NCI-H2196 treated with DMSO at 0.1 percent for 48 hours (cell line): ENCODE results near the gene MGAT5.

ENCODE experiments used
- DNase-seq: peaks from one replicate; lab custom pipeline; 2025; ENCODE audit not compliant: unreplicated experiment; lab: John Stamatoyannopoulos, UW

The MGAT5 gene

DNA sequence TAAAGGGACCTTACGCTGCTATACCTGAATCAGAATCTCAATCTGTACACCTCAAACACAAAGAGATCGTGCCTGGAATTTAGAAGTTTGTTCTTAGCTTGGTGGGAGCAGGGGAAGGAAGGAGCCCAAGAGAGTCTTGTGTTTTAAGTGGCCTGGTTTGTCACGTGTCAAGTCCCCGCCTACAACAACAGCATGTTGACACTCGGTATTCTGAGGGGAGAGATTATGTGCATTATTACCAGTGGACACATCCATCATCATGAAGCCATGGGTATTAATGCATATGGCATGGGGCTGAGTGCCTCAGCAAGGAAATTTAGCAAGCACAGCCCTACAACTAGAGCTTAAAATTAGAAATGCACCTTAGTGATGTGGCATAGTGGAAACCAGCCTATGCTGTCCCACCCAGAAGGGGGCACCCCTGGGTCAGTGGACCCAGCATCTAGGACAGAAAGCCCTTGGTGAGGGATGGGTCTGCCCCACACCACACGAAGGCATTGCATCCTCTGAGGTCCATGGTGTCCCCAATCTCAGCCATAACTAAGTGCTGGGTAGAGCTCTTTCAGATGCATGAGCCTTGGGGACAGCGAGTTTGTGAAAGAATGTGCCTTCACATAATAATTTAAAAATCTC lies 138.7 kb downstream of the MGAT5 start:
- no peak for DNase-seq

DNA sequence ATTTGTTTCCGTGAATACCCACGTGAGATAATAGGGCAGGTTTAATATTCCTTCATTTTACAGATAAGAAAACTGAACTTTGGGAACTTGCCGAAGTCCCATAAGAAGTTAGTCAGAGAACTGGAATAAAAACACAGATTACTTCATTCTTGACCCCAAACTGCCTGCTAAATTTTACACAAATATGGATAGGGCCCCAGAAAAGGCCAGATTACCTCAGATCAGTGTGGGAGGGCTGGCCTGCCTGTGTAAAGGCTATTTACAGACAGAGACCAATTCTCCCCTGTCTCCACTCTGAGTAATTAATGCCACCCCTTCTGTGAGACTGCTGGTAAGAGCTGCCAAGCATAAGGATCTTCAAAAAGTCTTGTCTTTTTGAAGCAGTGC lies 139.2 kb downstream of the MGAT5 start:
- no peak for DNase-seq

GRCh38 chr2:134395779-134396178 lies 141.9 kb downstream of the MGAT5 start:
- no peak for DNase-seq

DNA sequence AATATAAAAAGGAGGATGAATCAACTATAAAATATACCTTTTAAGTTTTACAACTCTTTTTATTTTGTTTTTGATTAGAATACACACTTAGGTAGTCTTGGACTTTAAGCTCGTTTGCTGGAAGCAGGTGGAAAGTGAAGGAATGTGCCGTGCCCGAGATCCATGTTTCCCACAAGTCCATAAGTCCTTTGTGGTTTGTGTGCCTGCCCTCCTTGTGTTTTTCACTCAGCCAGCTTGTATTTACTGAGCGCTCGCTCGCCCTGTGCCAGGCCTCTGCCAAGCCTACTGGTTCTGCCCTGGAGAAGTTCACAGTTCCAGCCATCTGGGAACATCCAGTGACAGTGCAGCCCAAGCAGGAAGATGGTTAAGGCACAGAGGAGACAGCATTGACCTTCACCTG lies 142.6 kb downstream of the MGAT5 start:
- no peak for DNase-seq

DNA sequence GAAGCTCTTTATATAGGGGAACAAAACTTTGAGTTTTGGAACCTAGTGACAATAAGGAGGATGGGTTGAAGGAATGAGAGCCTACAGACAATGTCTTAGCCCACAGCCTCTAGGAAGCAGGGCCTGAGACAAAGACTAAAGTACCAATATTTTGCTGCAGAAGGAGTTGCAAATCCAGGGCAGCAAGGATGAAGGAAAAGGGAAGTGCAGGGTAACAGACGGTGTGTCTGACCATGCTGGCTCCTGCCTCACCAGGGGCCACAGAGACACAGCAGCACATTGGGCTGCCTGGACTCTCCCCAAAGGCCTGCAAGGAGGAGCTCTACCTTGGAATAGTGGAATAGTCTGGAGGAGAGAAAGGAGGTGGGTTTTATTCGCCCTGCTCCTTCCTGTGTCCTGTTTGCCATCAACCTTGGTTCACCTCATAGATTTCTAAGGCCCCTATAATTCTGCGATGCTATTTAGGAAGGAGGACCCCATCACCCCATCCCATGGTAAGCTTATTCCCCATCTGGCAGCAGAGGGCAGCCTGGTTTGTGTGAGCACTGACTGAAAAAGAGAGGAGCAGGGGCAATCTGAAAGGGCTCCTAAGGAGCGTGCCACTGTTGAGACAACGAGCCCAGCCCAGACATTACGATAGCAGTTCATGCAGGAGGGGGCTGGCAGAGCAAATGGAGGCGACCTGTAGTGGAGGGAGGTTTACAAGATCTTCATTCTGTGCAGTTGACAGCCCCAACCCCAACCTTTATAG lies 143.4 kb downstream of the MGAT5 start:
- DNase-seq: no peak

GRCh38 chr2:134398300-134398699 lies 144.4 kb downstream of the MGAT5 start:
- DNase-seq: no peak

- DNase-seq: no peak
These were observed 145.2 kb downstream of the MGAT5 start for GRCh38 chr2:134399096-134399495.

DNA sequence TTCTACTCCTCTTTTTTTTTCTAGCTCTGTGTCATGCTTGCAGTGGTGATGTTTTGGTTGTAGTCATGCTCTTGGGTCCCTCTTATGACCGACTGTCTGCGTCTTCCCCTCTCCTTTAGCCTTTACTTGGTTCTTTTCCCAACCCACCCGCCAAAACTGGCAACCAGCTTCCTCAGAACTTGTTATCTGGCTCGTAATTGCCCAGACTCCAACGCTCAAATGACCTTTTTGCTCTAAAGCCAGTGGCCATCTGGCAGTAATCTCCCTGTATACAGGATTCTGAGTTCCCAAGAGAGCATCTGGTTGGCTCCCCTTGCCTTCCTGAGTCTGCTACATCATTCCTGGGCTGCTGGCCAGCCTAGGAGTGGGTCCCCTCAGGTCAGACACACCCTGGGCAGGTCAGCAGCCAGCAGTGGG lies 147.2 kb downstream of the MGAT5 start:
- no peak for DNase-seq

DNA sequence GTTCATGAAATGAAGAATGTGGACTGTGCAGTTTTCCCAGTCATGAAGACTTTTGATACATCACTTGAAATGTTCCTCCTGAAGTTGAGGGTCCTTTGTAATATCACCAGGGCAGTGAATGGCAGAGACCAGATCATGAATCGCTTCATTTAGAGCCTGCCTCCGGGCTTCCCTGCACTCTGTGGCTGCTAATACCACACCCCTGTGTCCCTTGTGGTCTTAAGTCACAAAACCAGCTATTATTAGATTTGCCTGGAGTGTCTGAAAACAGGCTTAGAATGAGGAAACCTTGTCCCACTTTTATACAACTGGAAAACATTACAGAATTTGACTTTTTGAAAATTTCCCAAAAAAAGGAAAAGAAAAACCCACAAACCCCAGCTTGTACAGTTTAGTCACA lies 147.9 kb downstream of the MGAT5 start:
- no peak for DNase-seq

DNA sequence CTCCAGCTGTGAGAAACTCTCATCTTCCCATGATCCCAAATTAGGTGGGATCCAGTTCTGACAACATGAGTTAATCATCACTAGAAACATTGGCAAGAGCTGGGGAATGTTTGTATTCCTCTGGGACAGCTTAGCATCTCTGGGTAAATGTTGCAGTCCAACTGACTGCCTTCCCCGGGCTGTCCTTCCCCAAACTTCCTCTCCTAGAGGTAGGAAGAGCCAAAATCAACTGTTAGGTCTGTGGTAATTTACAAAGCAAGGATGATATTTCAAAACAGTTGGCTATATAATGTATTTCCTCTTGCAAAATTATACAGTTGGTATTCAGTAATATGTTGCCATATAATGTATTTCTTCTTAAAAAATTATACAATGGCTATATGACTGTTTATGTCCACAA lies 148.5 kb downstream of the MGAT5 start:
- DNase-seq: no peak

DNA sequence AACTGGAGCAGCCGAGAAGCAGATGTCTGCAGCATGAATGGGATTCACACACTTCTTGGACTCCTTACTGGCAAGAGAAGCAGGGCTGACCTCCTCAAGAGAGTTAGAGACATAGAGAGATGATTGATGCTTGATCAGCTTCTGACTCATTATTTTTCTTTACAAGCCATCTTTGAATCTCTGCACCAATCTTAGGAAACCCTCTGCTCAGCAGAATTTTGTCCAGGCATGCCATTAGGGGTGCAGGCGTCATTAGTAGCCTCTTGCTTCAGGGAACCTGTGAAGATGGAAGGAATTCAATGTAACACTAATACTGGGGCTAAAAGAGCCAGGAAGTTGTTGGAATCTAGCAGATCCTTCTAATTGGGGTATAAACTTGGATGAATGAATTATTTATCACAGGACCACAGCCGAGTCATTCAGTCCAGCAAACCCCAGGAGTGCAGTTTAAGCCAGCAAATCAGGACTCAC lies 151.8 kb downstream of the MGAT5 start:
- DNase-seq: no peak

DNA sequence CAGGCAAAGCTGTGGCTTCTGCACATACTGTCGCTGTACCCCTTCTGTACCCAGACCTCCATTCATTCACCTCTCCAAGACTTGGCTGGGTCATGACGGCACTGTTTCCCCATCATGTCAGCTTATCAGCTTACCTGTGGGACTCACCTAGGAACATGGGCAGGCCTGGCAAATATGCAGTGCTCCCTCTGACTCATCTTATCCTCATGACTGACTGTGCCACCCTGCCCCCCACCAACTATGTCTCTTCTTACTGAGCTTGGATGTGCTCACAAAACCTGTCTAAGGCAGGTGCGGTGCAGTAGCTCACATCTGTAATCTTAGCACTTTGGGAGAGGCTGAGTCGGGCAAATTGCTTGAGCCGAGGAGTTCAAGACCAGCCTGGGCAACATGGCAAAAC lies 152.4 kb downstream of the MGAT5 start:
- no peak for DNase-seq

GRCh38 chr2:134406736-134407135 lies 152.9 kb downstream of the MGAT5 start:
- DNase-seq: no peak

DNA sequence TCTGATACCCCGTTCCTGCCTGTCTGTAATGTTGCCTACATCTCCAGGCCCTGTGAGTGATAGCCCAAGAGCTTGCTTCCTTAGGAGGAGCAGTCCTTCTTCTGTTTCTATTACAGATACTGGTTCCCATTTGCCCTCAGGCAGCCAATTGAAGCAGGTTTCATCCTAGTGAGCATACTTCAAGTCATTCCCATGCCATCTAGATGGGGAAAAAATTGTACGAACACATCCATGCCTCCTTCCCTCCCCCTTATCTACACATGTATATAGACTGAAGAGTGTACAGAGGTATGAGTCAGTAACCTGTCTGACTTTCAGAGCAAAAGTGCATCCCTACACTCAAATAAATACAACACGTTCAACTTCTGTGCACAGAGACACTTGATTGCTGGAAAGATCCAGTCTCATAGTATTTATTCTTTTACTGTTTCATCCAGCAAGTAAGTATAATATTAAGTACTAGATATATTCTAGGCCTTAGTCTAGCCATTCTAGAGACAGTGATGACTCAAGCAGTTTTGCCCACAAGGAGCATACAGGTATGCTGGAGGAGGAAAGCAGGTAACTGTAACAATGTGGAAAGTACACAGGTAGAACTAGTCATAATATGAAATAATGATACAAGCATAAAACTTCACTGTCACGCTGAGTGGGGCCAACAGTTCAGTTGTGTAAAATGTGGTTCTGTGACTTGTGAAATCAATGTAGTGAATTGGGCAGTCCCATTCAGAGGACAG lies 153.4 kb downstream of the MGAT5 start:
- DNase-seq: no peak

DNA sequence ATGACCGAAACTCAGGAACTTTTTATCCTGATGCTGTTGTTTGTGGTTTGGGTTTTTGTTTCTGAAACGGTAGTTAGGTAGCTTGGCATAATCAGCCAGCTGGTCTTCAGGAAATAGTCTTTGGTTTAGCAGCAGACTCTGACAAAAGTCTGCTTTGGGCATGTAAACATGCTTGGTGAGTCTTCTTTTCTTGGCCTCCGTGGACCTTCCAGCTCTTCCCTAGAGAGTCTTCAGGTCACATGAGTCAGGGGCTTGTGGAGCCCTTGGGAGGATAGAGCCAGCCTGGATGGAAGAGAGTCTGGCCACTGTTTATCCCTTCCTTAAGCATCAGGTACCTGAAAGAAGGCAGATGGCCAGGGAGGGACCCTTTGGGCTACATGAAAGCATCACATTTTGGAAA lies 154.5 kb downstream of the MGAT5 start:
- DNase-seq: no peak

GRCh38 chr2:134408791-134409190 lies 154.9 kb downstream of the MGAT5 start:
- no peak for DNase-seq

- no peak for DNase-seq
These were observed 156.1 kb downstream of the MGAT5 start for GRCh38 chr2:134410006-134410405.

GRCh38 chr2:134410831-134411231 lies 157.0 kb downstream of the MGAT5 start:
- no peak for DNase-seq

DNA sequence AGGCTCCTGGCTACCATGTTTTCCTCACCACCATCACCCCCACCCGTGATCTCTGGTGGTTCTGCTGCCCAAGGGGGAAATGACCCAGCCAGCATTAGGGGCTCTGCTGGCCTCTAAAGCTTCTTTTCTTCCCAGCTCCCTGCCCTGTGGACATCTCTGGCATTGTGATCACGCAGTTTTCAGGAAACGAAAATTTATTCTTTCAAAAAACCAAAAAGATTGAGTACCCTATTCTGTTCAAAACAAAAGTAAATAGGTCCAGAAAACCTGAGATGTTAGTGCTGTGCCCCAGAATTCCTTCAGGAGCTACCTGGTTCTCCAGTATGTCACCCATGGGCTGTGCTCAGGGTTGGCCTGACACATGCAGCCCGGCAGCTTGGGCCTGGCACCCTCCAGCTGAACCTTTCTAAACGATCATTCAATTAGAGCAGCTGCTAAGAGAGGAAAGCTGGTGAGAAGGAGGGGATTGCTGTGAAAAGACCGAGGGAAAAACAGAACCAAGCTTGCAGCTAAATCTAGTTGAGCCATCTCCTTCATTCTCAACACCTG lies 157.5 kb downstream of the MGAT5 start:
- no peak for DNase-seq

DNA sequence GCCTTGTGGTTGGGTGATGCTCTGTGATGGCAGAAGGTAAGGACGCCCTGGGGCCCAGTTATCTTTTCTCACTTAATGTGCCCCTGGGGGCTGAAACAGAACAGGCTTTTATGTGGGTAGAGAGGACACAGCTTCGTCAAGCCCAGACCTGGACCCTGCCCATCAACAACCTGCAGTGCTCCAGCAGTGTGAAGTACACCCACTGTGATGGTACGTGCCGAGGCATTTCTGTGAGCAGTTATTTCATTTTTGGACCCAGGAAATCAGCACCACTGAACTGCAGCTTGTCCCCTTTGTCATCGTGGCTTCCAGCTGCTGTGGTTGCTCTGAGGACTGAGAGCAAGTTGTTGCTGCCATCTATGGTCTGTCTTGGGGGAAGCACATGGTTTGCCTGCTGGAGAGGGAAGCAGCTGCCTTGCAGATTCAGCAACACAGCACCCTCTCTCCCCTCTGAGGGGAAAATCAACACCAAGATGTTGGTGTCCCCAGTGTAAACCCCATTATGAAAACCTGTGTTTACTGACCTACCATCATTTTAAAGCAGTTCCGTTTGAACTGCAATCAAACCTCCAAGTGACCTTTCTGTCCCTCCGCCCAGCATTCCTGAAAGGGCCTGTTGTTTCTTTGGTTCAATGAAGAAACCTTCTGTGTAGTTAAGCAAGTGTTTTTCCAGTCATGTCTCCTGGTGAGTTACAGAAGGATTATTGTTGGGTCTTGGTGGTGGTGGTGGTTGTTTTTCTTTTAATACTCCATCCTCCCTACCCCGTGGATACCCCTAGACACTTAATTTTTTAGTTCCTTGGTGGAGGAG lies 158.2 kb downstream of the MGAT5 start:
- DNase-seq: peak; percentile 75

- no peak for DNase-seq
These were observed 158.7 kb downstream of the MGAT5 start for GRCh38 chr2:134412639-134412999.
